GM19099 (cell line): Measurements from ENCODE around the gene ZIC4.

Source experiments
- POLR2A ChIP-seq: IDR thresholded peaks from 3 replicates; pipeline ENCODE4 v1.6.1; 2011; ENCODE audit warnings: low read depth; ENCODE audit not compliant: insufficient read length; ENCODE audit errors: extremely low read depth

ZIC4 gene

GRCh38 chr3:147421184-147421912, 15.0 kb upstream of the ZIC4 start:
- TF ChIP-seq POLR2A, result no peak

- TF ChIP-seq POLR2A, result no peak
Observed at GRCh38 chr3:147420353-147421183, 14.2 kb upstream of the ZIC4 start.

- no peak for TF ChIP-seq POLR2A
Observed at GRCh38 chr3:147419781-147420224, 13.5 kb upstream of the ZIC4 start.

- no peak for TF ChIP-seq POLR2A
Observed at GRCh38 chr3:147418808-147419701, 12.7 kb upstream of the ZIC4 start.

- no peak for TF ChIP-seq POLR2A
Observed at GRCh38 chr3:147418371-147418781, 12.0 kb upstream of the ZIC4 start.

- no peak for TF ChIP-seq POLR2A
Observed at GRCh38 chr3:147417551-147418295, 11.4 kb upstream of the ZIC4 start.

- TF ChIP-seq POLR2A, result no peak
Observed at GRCh38 chr3:147416931-147417330, 10.6 kb upstream of the ZIC4 start.

- TF ChIP-seq POLR2A, result no peak
Observed at GRCh38 chr3:147415874-147416273, 9.5 kb upstream of the ZIC4 start.

- TF ChIP-seq POLR2A, result no peak
Observed at GRCh38 chr3:147415286-147415685, 8.9 kb upstream of the ZIC4 start.

- no peak for TF ChIP-seq POLR2A
Observed at GRCh38 chr3:147414390-147415138, 8.2 kb upstream of the ZIC4 start.

GRCh38 chr3:147413686-147414389, 7.5 kb upstream of the ZIC4 start:
- TF ChIP-seq POLR2A, result no peak

- TF ChIP-seq POLR2A, result no peak
Observed at GRCh38 chr3:147412917-147413685, 6.8 kb upstream of the ZIC4 start.
